Femur (tissue), 1 donor: ENCODE data around the gene KCNN2.

Experiments used
- DNase-seq: peaks from one replicate; pipeline ENCODE4 v3.0.0-alpha.2; 2017

The KCNN2 gene

GRCh38 chr5:114362977-114363761 lies 1.3 kb downstream of the KCNN2 start:
- no peak for DNase-seq

GRCh38 chr5:114363837-114364236 lies 2.0 kb downstream of the KCNN2 start:
- DNase-seq, result no peak

- no peak for DNase-seq
Observed at GRCh38 chr5:114367029-114367428, 5.2 kb downstream of the KCNN2 start.

- no peak for DNase-seq
Observed at GRCh38 chr5:114369680-114370417, 8.0 kb downstream of the KCNN2 start.

GRCh38 chr5:114377050-114377844 lies 15.4 kb downstream of the KCNN2 start:
- DNase-seq, result no peak

GRCh38 chr5:114377946-114378345 lies 16.1 kb downstream of the KCNN2 start:
- no peak for DNase-seq

- DNase-seq, result no peak
Observed at GRCh38 chr5:114380721-114381120, 18.9 kb downstream of the KCNN2 start.

- no peak for DNase-seq
Observed at GRCh38 chr5:114387433-114387832, 25.6 kb downstream of the KCNN2 start.

GRCh38 chr5:114390431-114390830 lies 28.6 kb downstream of the KCNN2 start:
- no peak for DNase-seq

GRCh38 chr5:114391321-114391720 lies 29.5 kb downstream of the KCNN2 start:
- no peak for DNase-seq

- no peak for DNase-seq
Observed at GRCh38 chr5:114393159-114393558, 31.3 kb downstream of the KCNN2 start.

- DNase-seq, result no peak
Observed at GRCh38 chr5:114402206-114402605, 40.3 kb downstream of the KCNN2 start.

- DNase-seq, result no peak
Observed at GRCh38 chr5:114407783-114408182, 45.9 kb downstream of the KCNN2 start.

GRCh38 chr5:114408847-114409246 lies 47.0 kb downstream of the KCNN2 start:
- no peak for DNase-seq

GRCh38 chr5:114411380-114411931 lies 49.6 kb downstream of the KCNN2 start:
- no peak for DNase-seq

GRCh38 chr5:114412510-114413171 lies 50.8 kb downstream of the KCNN2 start:
- DNase-seq, result no peak

GRCh38 chr5:114415760-114416159 lies 53.9 kb downstream of the KCNN2 start:
- no peak for DNase-seq

- no peak for DNase-seq
Observed at GRCh38 chr5:114416254-114416653, 54.4 kb downstream of the KCNN2 start.

GRCh38 chr5:114417519-114417918 lies 55.6 kb downstream of the KCNN2 start:
- no peak for DNase-seq

- no peak for DNase-seq
Observed at GRCh38 chr5:114418176-114419066, 56.6 kb downstream of the KCNN2 start.

GRCh38 chr5:114419067-114419388 lies 57.2 kb downstream of the KCNN2 start:
- DNase-seq, result no peak

GRCh38 chr5:114419959-114420358 lies 58.1 kb downstream of the KCNN2 start:
- no peak for DNase-seq
